ENCODE results near the gene IFI16.
"Not testable (repeated sequence)": the region's sequence is repeated elsewhere in the genome, so short reads cannot be mapped to it uniquely, and the experiment has no call there.

IFI16 gene

GRCh38 chr1:159009704-159010361, at the start of gene IFI16:
TSS of gene IFI16 (plus strand) at chr1:159009907. CDS start at chr1:159014681, 4,774 bp downstream.
- DNase-seq (ENCODE audit: low read depth in 2 of 2), result peak in 1 of 2 donors; percentile 56

- DNase-seq (ENCODE audit: low read depth in 2 of 2), result no peak
Observed at GRCh38 chr1:158961178-158961577, 48.5 kb upstream of the IFI16 start.

- DNase-seq (ENCODE audit: low read depth in 2 of 2), result no peak
Observed at GRCh38 chr1:158962983-158963382, 46.7 kb upstream of the IFI16 start.

- no peak for DNase-seq (ENCODE audit: low read depth in 2 of 2)
Observed at GRCh38 chr1:158969166-158969565, 40.5 kb upstream of the IFI16 start.

GRCh38 chr1:158969855-158970254, 39.9 kb upstream of the IFI16 start:
- DNase-seq (ENCODE audit: low read depth in 2 of 2), result no peak

GRCh38 chr1:158972841-158973240, 36.9 kb upstream of the IFI16 start:
- no peak for DNase-seq (ENCODE audit: low read depth in 2 of 2)

- DNase-seq (ENCODE audit: low read depth in 2 of 2), result no peak
Observed at GRCh38 chr1:158976219-158976618, 33.5 kb upstream of the IFI16 start.

GRCh38 chr1:158978730-158979129, 31.0 kb upstream of the IFI16 start:
- DNase-seq (ENCODE audit: low read depth in 2 of 2), result no peak

- DNase-seq (ENCODE audit: low read depth in 2 of 2), result no peak
Observed at GRCh38 chr1:158979229-158979628, 30.5 kb upstream of the IFI16 start.

GRCh38 chr1:158983235-158983634, 26.5 kb upstream of the IFI16 start:
- DNase-seq (ENCODE audit: low read depth in 2 of 2), result no peak

- no peak for DNase-seq (ENCODE audit: low read depth in 2 of 2)
Observed at GRCh38 chr1:158984386-158984785, 25.3 kb upstream of the IFI16 start.

- DNase-seq (ENCODE audit: low read depth in 2 of 2), result no peak
Observed at GRCh38 chr1:158989424-158989823, 20.3 kb upstream of the IFI16 start.

GRCh38 chr1:158992787-158993312, 16.9 kb upstream of the IFI16 start:
- DNase-seq (ENCODE audit: low read depth in 2 of 2), result no peak

- no peak for DNase-seq (ENCODE audit: low read depth in 2 of 2)
Observed at GRCh38 chr1:158996998-158997397, 12.7 kb upstream of the IFI16 start.

GRCh38 chr1:158998037-158998780, 11.5 kb upstream of the IFI16 start:
- no peak for DNase-seq (ENCODE audit: low read depth in 2 of 2)

- DNase-seq (ENCODE audit: low read depth in 2 of 2), result no peak
Observed at GRCh38 chr1:158998781-158999161, 10.9 kb upstream of the IFI16 start.

- no peak for DNase-seq (ENCODE audit: low read depth in 2 of 2)
Observed at GRCh38 chr1:158999316-159000069, 10.2 kb upstream of the IFI16 start.

- DNase-seq (ENCODE audit: low read depth in 2 of 2), result no peak
Observed at GRCh38 chr1:159000070-159000409, 9.7 kb upstream of the IFI16 start.

- DNase-seq (ENCODE audit: low read depth in 2 of 2), result no peak
Observed at GRCh38 chr1:159000625-159001024, 9.1 kb upstream of the IFI16 start.

GRCh38 chr1:159005161-159005560, 4.5 kb upstream of the IFI16 start:
- no peak for DNase-seq (ENCODE audit: low read depth in 2 of 2)

GRCh38 chr1:159005676-159006075, 4.0 kb upstream of the IFI16 start:
- no peak for DNase-seq (ENCODE audit: low read depth in 2 of 2)

GRCh38 chr1:159006210-159006807, 3.4 kb upstream of the IFI16 start:
- not testable (repeated sequence) for DNase-seq (ENCODE audit: low read depth in 2 of 2)

Measured in activated CD8-positive, alpha-beta memory T cell treated with anti-CD3 and anti-CD28 coated beads for 4 hours (primary cell).